HCT116 (cell line): ENCODE results near the gene ADCK1. TPM values are rescaled to one million over a fixed set of nuclear protein-coding genes. Genes with fewer than 3 reads are reported as not detected.

Source experiments
- ATAC-seq: fragments of 200-7000 bp; cut with Tn5 transposase; 2 replicates; pipeline ENCODE4 v1.9.1; 2020; ENCODE audit warnings: mild to moderate bottlenecking, moderate library complexity
- BruUV-seq: library from RNA; stranded (reverse); fragments of 400-500 nt; replicated peaks from 2 replicates; lab custom pipeline; 2021; lab: Mats Ljungman, UMichigan
- CTCF ChIA-PET: fragments of 300-600 bp; sonication (Branson Sonifier 250); formaldehyde crosslinking; loops from one replicate; lab custom pipeline; 2021; ENCODE audit warnings: antibody characterized with exemption; lab: Charles Lee
- POLR2A ChIA-PET: fragments of 300-600, 350-600 bp; sonication (Branson Sonifier 250); formaldehyde crosslinking; loops from one replicate; lab custom pipeline; 2021; ENCODE audit warnings: antibody characterized with exemption; lab: Charles Lee
- RAD21 ChIA-PET, 2 experiments: fragments of 300-600 bp; sonication (Branson Sonifier 250); formaldehyde crosslinking; loops; one replicate each; lab custom pipeline; 2023; ENCODE audit warnings: low total read pairs in 2 of 2; ENCODE audit not compliant: uncharacterized antibody in 2 of 2, unreplicated experiment in 2 of 2, low non-redundant PET in 1 of 2; lab: Charles Lee
- DNase-seq: peaks from one replicate; pipeline ENCODE4 v3.0.0-alpha.2; 2010; ENCODE audit warnings: low read depth, low spot score
- H2AFZ ChIP-seq: fragments of 200-600 bp; shearing (Covaris generic), sonication (generic); 2 replicates; pipeline ENCODE4 v1.6.1; 2017; ENCODE audit warnings: low read depth, mixed run types, mixed read lengths, antibody characterized with exemption, low read length; ENCODE audit not compliant: poor library complexity, severe bottlenecking
- H3K27ac ChIP-seq: 2 replicates; pipeline ENCODE4 v1.5.1; 2012; ENCODE audit warnings: low read depth, low read length
- H3K27me3 ChIP-seq: fragments of 200-600 bp; sonication (generic); 2 replicates; pipeline ENCODE4 v1.6.1; 2016; ENCODE audit warnings: mixed run types, low read length, mixed read lengths; ENCODE audit not compliant: insufficient read depth
- H3K36me3 ChIP-seq, 2 experiments: fragments of 200-500 bp in 1 of 2; fragments of 200-600 bp in 1 of 2; sonication (Bioruptor generic) in 1 of 2; sonication (generic) in 1 of 2; 2 replicates each; pipeline versions ENCODE4 v1.5.1 to v1.6.1; 2014 to 2016; ENCODE audit warnings: low read length in 2 of 2, inconsistent platforms in 1 of 2, mixed read lengths in 1 of 2, mixed run types in 1 of 2; ENCODE audit not compliant: insufficient read depth in 2 of 2, control insufficient read depth in 1 of 2
- H3K4me1 ChIP-seq, 2 experiments: fragments of 200-600 bp in 1 of 2; sonication (generic) in 1 of 2; 2 replicates each; pipeline versions ENCODE4 v1.5.1 to v1.6.1; 2012 to 2017; ENCODE audit warnings: low read length in 2 of 2, inconsistent platforms in 1 of 2, mild to moderate bottlenecking in 1 of 2, mixed read lengths in 1 of 2, mixed run types in 1 of 2, moderate library complexity in 1 of 2; ENCODE audit not compliant: insufficient read depth in 2 of 2, control insufficient read depth in 1 of 2
- H3K4me2 ChIP-seq: fragments of 200-600 bp; sonication (generic); 2 replicates; pipeline ENCODE4 v1.6.1; 2017; ENCODE audit warnings: mixed run types, low read length, mixed read lengths
- H3K4me3 ChIP-seq, 2 experiments: fragments of 200-600 bp in 1 of 2; sonication (generic) in 1 of 2; replicated peaks in 1 of 2; 2 replicates each; pipeline ENCODE4 v1.5.1; 2011 to 2016; ENCODE audit warnings: low read length in 2 of 2, control low read depth in 1 of 2, low read depth in 1 of 2, mild to moderate bottlenecking in 1 of 2, mixed read lengths in 1 of 2, mixed run types in 1 of 2
- H3K79me2 ChIP-seq: fragments of 200-600 bp; sonication (generic); 2 replicates; pipeline ENCODE4 v1.6.1; 2017; ENCODE audit warnings: mild to moderate bottlenecking, mixed run types, low read length, moderate library complexity, mixed read lengths; ENCODE audit not compliant: insufficient read depth
- H3K9ac ChIP-seq: fragments of 200-600 bp; sonication (generic); 2 replicates; pipeline ENCODE4 v1.6.1; 2016; ENCODE audit warnings: low read length, mixed read lengths
- H3K9me2 ChIP-seq: fragments of 200-600 bp; sonication (generic), shearing (Covaris generic); 2 replicates; pipeline ENCODE4 v1.6.1; 2017; ENCODE audit warnings: mixed run types, mild to moderate bottlenecking, moderate library complexity; ENCODE audit not compliant: insufficient read depth
- H3K9me3 ChIP-seq, 2 experiments: fragments of 200-500 bp in 1 of 2; fragments of 200-600 bp in 1 of 2; sonication (Bioruptor generic) in 1 of 2; sonication (generic) in 1 of 2; 2 replicates each; pipeline ENCODE4 v1.6.1; 2014 to 2017; ENCODE audit warnings: low read length in 2 of 2, mixed read lengths in 2 of 2, inconsistent platforms in 1 of 2, low read depth in 1 of 2, mild to moderate bottlenecking in 1 of 2, mixed run types in 1 of 2, moderate library complexity in 1 of 2; ENCODE audit not compliant: control insufficient read depth in 1 of 2, insufficient read depth in 1 of 2
- H4K20me1 ChIP-seq: fragments of 200-600 bp; sonication (generic), shearing (Covaris generic); 2 replicates; pipeline ENCODE4 v1.6.1; 2017; ENCODE audit warnings: mixed run types, mild to moderate bottlenecking, moderate library complexity; ENCODE audit not compliant: insufficient read depth
- CBX3 ChIP-seq: IDR thresholded peaks from 2 replicates; pipeline ENCODE4 v1.6.1; 2012; ENCODE audit warnings: low read depth
- CTCF ChIP-seq, 3 experiments: fragments of 200-600 bp in 1 of 3; sonication (generic) in 1 of 3; IDR thresholded peaks in 2 of 3; conservative IDR thresholded peaks in 1 of 3; 2 replicates each; pipeline ENCODE4 v1.5.1; 2012 to 2017; ENCODE audit warnings: low read depth in 2 of 3, low read length in 2 of 3, antibody characterized with exemption in 1 of 3, borderline replicate concordance in 1 of 3, control low read depth in 1 of 3, mild to moderate bottlenecking in 1 of 3, mixed read lengths in 1 of 3, mixed run types in 1 of 3, moderate library complexity in 1 of 3; ENCODE audit not compliant: insufficient read depth in 1 of 3
- EGR1 ChIP-seq: IDR thresholded peaks from 2 replicates; pipeline ENCODE4 v1.6.1; 2012; ENCODE audit warnings: low read depth
- ELF1 ChIP-seq: IDR thresholded peaks from 2 replicates; pipeline ENCODE4 v1.6.1; 2012; ENCODE audit warnings: low read depth, borderline replicate concordance
- EZH2 ChIP-seq: fragments of 200-600 bp; sonication (generic); IDR thresholded peaks from 2 replicates; pipeline ENCODE4 v1.6.1; 2017; ENCODE audit warnings: antibody characterized with exemption, mixed run types
- EZH2phosphoT487 ChIP-seq: fragments of 200-600 bp; IDR thresholded peaks from 2 replicates; pipeline ENCODE4 v1.6.1; 2018; ENCODE audit warnings: antibody characterized with exemption, borderline replicate concordance
- FOSL1 ChIP-seq: IDR thresholded peaks from 2 replicates; pipeline ENCODE4 v1.6.1; 2012; ENCODE audit warnings: low read depth
- MAX ChIP-seq: IDR thresholded peaks from 2 replicates; pipeline ENCODE4 v1.6.1; 2012
- POLR2A ChIP-seq: IDR thresholded peaks from 2 replicates; pipeline ENCODE4 v1.7.0; 2011; ENCODE audit warnings: borderline replicate concordance; ENCODE audit not compliant: insufficient read depth, insufficient read length; ENCODE audit errors: extremely low read depth
- RAD21 ChIP-seq: IDR thresholded peaks from 2 replicates; pipeline ENCODE4 v1.6.1; 2012; ENCODE audit warnings: low read depth, mild to moderate bottlenecking
- REST ChIP-seq: IDR thresholded peaks from 2 replicates; pipeline ENCODE4 v1.6.1; 2012; ENCODE audit warnings: low read depth
- SIN3A ChIP-seq: IDR thresholded peaks from 2 replicates; pipeline ENCODE4 v1.6.1; 2012; ENCODE audit warnings: low read depth
- SP1 ChIP-seq: IDR thresholded peaks from 2 replicates; pipeline ENCODE4 v1.6.1; 2012; ENCODE audit warnings: low read depth
- SRF ChIP-seq: IDR thresholded peaks from 2 replicates; pipeline ENCODE4 v1.6.1; 2012; ENCODE audit warnings: low read depth
- TCF7L2 ChIP-seq: IDR thresholded peaks from 2 replicates; pipeline ENCODE4 v1.7.0; 2011; ENCODE audit warnings: borderline replicate concordance, inconsistent platforms; ENCODE audit not compliant: insufficient read depth, insufficient read length; ENCODE audit errors: extremely low read depth
- YY1 ChIP-seq: IDR thresholded peaks from 2 replicates; pipeline ENCODE4 v1.6.1; 2011; ENCODE audit warnings: low read length, low read depth, moderate library complexity, mild to moderate bottlenecking; ENCODE audit not compliant: insufficient replicate concordance; ENCODE audit errors: extremely low read depth
- ZBTB33 ChIP-seq: IDR thresholded peaks from 2 replicates; pipeline ENCODE4 v1.6.1; 2011; ENCODE audit warnings: mild to moderate bottlenecking, low read length, moderate library complexity; ENCODE audit not compliant: insufficient replicate concordance; ENCODE audit errors: extremely low read depth
- ZNF274 ChIP-seq: fragments of 200-500 bp; sonication (Bioruptor generic); IDR thresholded peaks from 2 replicates; pipeline ENCODE4 v1.6.1; 2014; ENCODE audit warnings: mild to moderate bottlenecking, low read depth, low read length, inconsistent platforms
- intact Hi-C: fragments of 100-400 bp; cut with micrococcal nuclease; formaldehyde crosslinking; loops from 2 replicates; pipeline ENCODE4 v1.10.0; 2022
- total RNA-seq: library from RNA; stranded (reverse); gene quantifications from one replicate; pipeline ENCODE4 v1.2.1, GENCODE V29; 2021; ENCODE audit not compliant: unreplicated experiment

The ADCK1 gene
- total RNA-seq, 1 experiment from 2014 or later = 6.0 TPM

- no peaks in the 10 kb centered on the region for H3K4me1 ChIP-seq
- no peaks in the 10 kb centered on the region for H4K20me1 ChIP-seq
- no peak overlapping the region for H2AFZ ChIP-seq
- no peak overlapping the region for H3K4me3 ChIP-seq
- TF ChIP-seq POLR2A = no peak
- no peak for TF ChIP-seq TCF7L2
- TF ChIP-seq MAX = no peak
- no peak for TF ChIP-seq EZH2
- TF ChIP-seq RAD21 = no peak
- no peak for TF ChIP-seq SIN3A
- TF ChIP-seq ZNF274 = no peak
- no peak for TF ChIP-seq SP1
- TF ChIP-seq CTCF (IDR thresholded peaks at IDR 0.05 in 2 of 3, conservative IDR thresholded peaks at IDR 0.05 in 1 of 3; ENCODE audit: borderline replicate concordance in 1 of 3, insufficient read depth in 1 of 3, low read depth in 2 of 3, low read length in 2 of 3) = no peak
- TF ChIP-seq YY1 = no peak
- TF ChIP-seq ZBTB33 = no peak
- TF ChIP-seq SRF = no peak
- no peak for TF ChIP-seq EGR1
- TF ChIP-seq EZH2phosphoT487 = no peak
- TF ChIP-seq FOSL1 = no peak
- TF ChIP-seq REST = no peak
- no peak for TF ChIP-seq ELF1
- no peak for TF ChIP-seq CBX3
- no peaks in the 10 kb centered on the region for H3K36me3 ChIP-seq
- CTCF ChIA-PET = no interaction called here
- no peaks in the 10 kb centered on the region for H3K9me2 ChIP-seq
- DNase-seq (no peak), ATAC-seq (no peak)
- intact Hi-C loops = no loop called here
- H3K4me2 ChIP-seq = no peak overlapping the region
- H3K27me3 ChIP-seq = no peaks in the 10 kb centered on the region
- H3K9ac ChIP-seq = no peak overlapping the region
- no TSS peak for BruUV-seq
- no peaks in the 10 kb centered on the region for H3K79me2 ChIP-seq
- no peak overlapping the region for H3K27ac ChIP-seq
- RAD21 ChIA-PET = no interaction called here
- no peaks in the 10 kb centered on the region for H3K9me3 ChIP-seq
- POLR2A ChIA-PET = no interaction called here
Observed at GRCh38 chr14:77872983-77873382, 73.1 kb downstream of the ADCK1 start.
